HCT116 (cell line): Measurements from ENCODE around the gene RBM26. TPM values are rescaled to one million over a fixed set of nuclear protein-coding genes. Genes with fewer than 3 reads are reported as not detected.

Experiments used
- ATAC-seq: fragments of 200-7000 bp; cut with Tn5 transposase; 2 replicates; pipeline ENCODE4 v1.9.1; 2020; ENCODE audit warnings: mild to moderate bottlenecking, moderate library complexity
- BruUV-seq: library from RNA; stranded (reverse); fragments of 400-500 nt; replicated peaks from 2 replicates; lab custom pipeline; 2021; lab: Mats Ljungman, UMichigan
- CTCF ChIA-PET: fragments of 300-600 bp; sonication (Branson Sonifier 250); formaldehyde crosslinking; loops from one replicate; lab custom pipeline; 2021; ENCODE audit warnings: antibody characterized with exemption; lab: Charles Lee
- POLR2A ChIA-PET: fragments of 300-600, 350-600 bp; sonication (Branson Sonifier 250); formaldehyde crosslinking; loops from one replicate; lab custom pipeline; 2021; ENCODE audit warnings: antibody characterized with exemption; lab: Charles Lee
- RAD21 ChIA-PET, 2 experiments: fragments of 300-600 bp; sonication (Branson Sonifier 250); formaldehyde crosslinking; loops; one replicate each; lab custom pipeline; 2023; ENCODE audit warnings: low total read pairs in 2 of 2; ENCODE audit not compliant: uncharacterized antibody in 2 of 2, unreplicated experiment in 2 of 2, low non-redundant PET in 1 of 2; lab: Charles Lee
- DNase-seq: peaks from one replicate; pipeline ENCODE4 v3.0.0-alpha.2; 2010; ENCODE audit warnings: low read depth, low spot score
- H2AFZ ChIP-seq: fragments of 200-600 bp; shearing (Covaris generic), sonication (generic); 2 replicates; pipeline ENCODE4 v1.6.1; 2017; ENCODE audit warnings: low read depth, mixed run types, mixed read lengths, antibody characterized with exemption, low read length; ENCODE audit not compliant: poor library complexity, severe bottlenecking
- H3K27ac ChIP-seq: 2 replicates; pipeline ENCODE4 v1.5.1; 2012; ENCODE audit warnings: low read depth, low read length
- H3K27me3 ChIP-seq: fragments of 200-600 bp; sonication (generic); 2 replicates; pipeline ENCODE4 v1.6.1; 2016; ENCODE audit warnings: mixed run types, low read length, mixed read lengths; ENCODE audit not compliant: insufficient read depth
- H3K36me3 ChIP-seq, 2 experiments: fragments of 200-500 bp in 1 of 2; fragments of 200-600 bp in 1 of 2; sonication (Bioruptor generic) in 1 of 2; sonication (generic) in 1 of 2; 2 replicates each; pipeline versions ENCODE4 v1.5.1 to v1.6.1; 2014 to 2016; ENCODE audit warnings: low read length in 2 of 2, inconsistent platforms in 1 of 2, mixed read lengths in 1 of 2, mixed run types in 1 of 2; ENCODE audit not compliant: insufficient read depth in 2 of 2, control insufficient read depth in 1 of 2
- H3K4me1 ChIP-seq, 2 experiments: fragments of 200-600 bp in 1 of 2; sonication (generic) in 1 of 2; 2 replicates each; pipeline versions ENCODE4 v1.5.1 to v1.6.1; 2012 to 2017; ENCODE audit warnings: low read length in 2 of 2, inconsistent platforms in 1 of 2, mild to moderate bottlenecking in 1 of 2, mixed read lengths in 1 of 2, mixed run types in 1 of 2, moderate library complexity in 1 of 2; ENCODE audit not compliant: insufficient read depth in 2 of 2, control insufficient read depth in 1 of 2
- H3K4me2 ChIP-seq: fragments of 200-600 bp; sonication (generic); 2 replicates; pipeline ENCODE4 v1.6.1; 2017; ENCODE audit warnings: mixed run types, low read length, mixed read lengths
- H3K4me3 ChIP-seq, 2 experiments: fragments of 200-600 bp in 1 of 2; sonication (generic) in 1 of 2; replicated peaks in 1 of 2; 2 replicates each; pipeline ENCODE4 v1.5.1; 2011 to 2016; ENCODE audit warnings: low read length in 2 of 2, control low read depth in 1 of 2, low read depth in 1 of 2, mild to moderate bottlenecking in 1 of 2, mixed read lengths in 1 of 2, mixed run types in 1 of 2
- H3K79me2 ChIP-seq: fragments of 200-600 bp; sonication (generic); 2 replicates; pipeline ENCODE4 v1.6.1; 2017; ENCODE audit warnings: mild to moderate bottlenecking, mixed run types, low read length, moderate library complexity, mixed read lengths; ENCODE audit not compliant: insufficient read depth
- H3K9ac ChIP-seq: fragments of 200-600 bp; sonication (generic); 2 replicates; pipeline ENCODE4 v1.6.1; 2016; ENCODE audit warnings: low read length, mixed read lengths
- H3K9me2 ChIP-seq: fragments of 200-600 bp; sonication (generic), shearing (Covaris generic); 2 replicates; pipeline ENCODE4 v1.6.1; 2017; ENCODE audit warnings: mixed run types, mild to moderate bottlenecking, moderate library complexity; ENCODE audit not compliant: insufficient read depth
- H3K9me3 ChIP-seq, 2 experiments: fragments of 200-500 bp in 1 of 2; fragments of 200-600 bp in 1 of 2; sonication (Bioruptor generic) in 1 of 2; sonication (generic) in 1 of 2; 2 replicates each; pipeline ENCODE4 v1.6.1; 2014 to 2017; ENCODE audit warnings: low read length in 2 of 2, mixed read lengths in 2 of 2, inconsistent platforms in 1 of 2, low read depth in 1 of 2, mild to moderate bottlenecking in 1 of 2, mixed run types in 1 of 2, moderate library complexity in 1 of 2; ENCODE audit not compliant: control insufficient read depth in 1 of 2, insufficient read depth in 1 of 2
- H4K20me1 ChIP-seq: fragments of 200-600 bp; sonication (generic), shearing (Covaris generic); 2 replicates; pipeline ENCODE4 v1.6.1; 2017; ENCODE audit warnings: mixed run types, mild to moderate bottlenecking, moderate library complexity; ENCODE audit not compliant: insufficient read depth
- ATF3 ChIP-seq: IDR thresholded peaks from 2 replicates; pipeline ENCODE4 v1.6.1; 2012
- CBX3 ChIP-seq: IDR thresholded peaks from 2 replicates; pipeline ENCODE4 v1.6.1; 2012; ENCODE audit warnings: low read depth
- CEBPB ChIP-seq: IDR thresholded peaks from 2 replicates; pipeline ENCODE4 v1.6.1; 2012; ENCODE audit warnings: low read depth
- CTCF ChIP-seq, 3 experiments: fragments of 200-600 bp in 1 of 3; sonication (generic) in 1 of 3; IDR thresholded peaks in 2 of 3; conservative IDR thresholded peaks in 1 of 3; 2 replicates each; pipeline ENCODE4 v1.5.1; 2012 to 2017; ENCODE audit warnings: low read depth in 2 of 3, low read length in 2 of 3, antibody characterized with exemption in 1 of 3, borderline replicate concordance in 1 of 3, control low read depth in 1 of 3, mild to moderate bottlenecking in 1 of 3, mixed read lengths in 1 of 3, mixed run types in 1 of 3, moderate library complexity in 1 of 3; ENCODE audit not compliant: insufficient read depth in 1 of 3
- EZH2 ChIP-seq: fragments of 200-600 bp; sonication (generic); IDR thresholded peaks from 2 replicates; pipeline ENCODE4 v1.6.1; 2017; ENCODE audit warnings: antibody characterized with exemption, mixed run types
- EZH2phosphoT487 ChIP-seq: fragments of 200-600 bp; IDR thresholded peaks from 2 replicates; pipeline ENCODE4 v1.6.1; 2018; ENCODE audit warnings: antibody characterized with exemption, borderline replicate concordance
- FOSL1 ChIP-seq: IDR thresholded peaks from 2 replicates; pipeline ENCODE4 v1.6.1; 2012; ENCODE audit warnings: low read depth
- JUND ChIP-seq: IDR thresholded peaks from 2 replicates; pipeline ENCODE4 v1.6.1; 2012
- MAX ChIP-seq: IDR thresholded peaks from 2 replicates; pipeline ENCODE4 v1.6.1; 2012
- POLR2AphosphoS5 ChIP-seq: IDR thresholded peaks from 2 replicates; pipeline ENCODE4 v1.6.1; 2011; ENCODE audit warnings: mild to moderate bottlenecking, low read depth, low read length, moderate library complexity
- REST ChIP-seq: IDR thresholded peaks from 2 replicates; pipeline ENCODE4 v1.6.1; 2012; ENCODE audit warnings: low read depth
- SIN3A ChIP-seq: IDR thresholded peaks from 2 replicates; pipeline ENCODE4 v1.6.1; 2012; ENCODE audit warnings: low read depth
- SP1 ChIP-seq: IDR thresholded peaks from 2 replicates; pipeline ENCODE4 v1.6.1; 2012; ENCODE audit warnings: low read depth
- SRF ChIP-seq: IDR thresholded peaks from 2 replicates; pipeline ENCODE4 v1.6.1; 2012; ENCODE audit warnings: low read depth
- TCF7L2 ChIP-seq: IDR thresholded peaks from 2 replicates; pipeline ENCODE4 v1.7.0; 2011; ENCODE audit warnings: borderline replicate concordance, inconsistent platforms; ENCODE audit not compliant: insufficient read depth, insufficient read length; ENCODE audit errors: extremely low read depth
- YY1 ChIP-seq: IDR thresholded peaks from 2 replicates; pipeline ENCODE4 v1.6.1; 2011; ENCODE audit warnings: low read length, low read depth, moderate library complexity, mild to moderate bottlenecking; ENCODE audit not compliant: insufficient replicate concordance; ENCODE audit errors: extremely low read depth
- ZBTB33 ChIP-seq: IDR thresholded peaks from 2 replicates; pipeline ENCODE4 v1.6.1; 2011; ENCODE audit warnings: mild to moderate bottlenecking, low read length, moderate library complexity; ENCODE audit not compliant: insufficient replicate concordance; ENCODE audit errors: extremely low read depth
- ZFX ChIP-seq: fragments of 450-650 bp; IDR thresholded peaks from 2 replicates; pipeline ENCODE4 v1.6.1; 2017
- ZNF274 ChIP-seq: fragments of 200-500 bp; sonication (Bioruptor generic); IDR thresholded peaks from 2 replicates; pipeline ENCODE4 v1.6.1; 2014; ENCODE audit warnings: mild to moderate bottlenecking, low read depth, low read length, inconsistent platforms
- intact Hi-C: fragments of 100-400 bp; cut with micrococcal nuclease; formaldehyde crosslinking; loops from 2 replicates; pipeline ENCODE4 v1.10.0; 2022
- total RNA-seq: library from RNA; stranded (reverse); gene quantifications from one replicate; pipeline ENCODE4 v1.2.1, GENCODE V29; 2021; ENCODE audit not compliant: unreplicated experiment

The RBM26 gene
- total RNA-seq, 1 experiment from 2014 or later: 52.5 TPM

- POLR2A ChIA-PET: no interaction called here
- TF ChIP-seq ATF3 (no peak), EZH2 (no peak), REST (no peak), MAX (no peak), ZFX (no peak), JUND (no peak), SIN3A (no peak), POLR2AphosphoS5 (no peak), ZNF274 (no peak), SP1 (no peak), CEBPB (no peak), EZH2phosphoT487 (no peak), FOSL1 (no peak), YY1 (no peak), TCF7L2 (no peak), CTCF (IDR thresholded peaks at IDR 0.05 in 2 of 3, conservative IDR thresholded peaks at IDR 0.05 in 1 of 3; ENCODE audit: borderline replicate concordance in 1 of 3, insufficient read depth in 1 of 3, low read depth in 2 of 3, low read length in 2 of 3) (no peak), SRF (no peak), CBX3 (no peak), ZBTB33 (no peak)
- H3K27ac ChIP-seq: no peak overlapping the region
- RAD21 ChIA-PET: no interaction called here
- no peak overlapping the region for H3K4me2 ChIP-seq
- no peak overlapping the region for H3K9ac ChIP-seq
- H3K36me3 ChIP-seq: no peaks in the 10 kb centered on the region
- CTCF ChIA-PET: no interaction called here
- no TSS peak for BruUV-seq
- intact Hi-C loops: no loop called here
- no peak overlapping the region for H2AFZ ChIP-seq
- no peak overlapping the region for H3K4me3 ChIP-seq
- H3K27me3 ChIP-seq: peaks cover 8% of the 10 kb centered on the region; the same call in 1 of the 2 replicates
- H3K9me3 ChIP-seq: no peaks in the 10 kb centered on the region
- no peaks in the 10 kb centered on the region for H3K9me2 ChIP-seq
- H4K20me1 ChIP-seq: no peaks in the 10 kb centered on the region
- DNase-seq: no peak
- no peak for ATAC-seq
- no peaks in the 10 kb centered on the region for H3K79me2 ChIP-seq
- H3K4me1 ChIP-seq: no peaks in the 10 kb centered on the region
Observed at GRCh38 chr13:79285159-79285558, 120.9 kb downstream of the RBM26 start.
